ENCODE data around the gene PARD6A. TPM values are rescaled to one million over a fixed set of nuclear protein-coding genes. Genes with fewer than 3 reads are reported as not detected.

Gene PARD6A
- total RNA-seq, 1 experiment from 2014 or later = 5.6 TPM

GRCh38 chr16:67662653-67663010 is 1.9 kb downstream of the PARD6A start:
- CTCF ChIA-PET = interaction anchor here (1.1 to 2.0 kb wide), 3 partner anchors 10 to 142 kb away, joined by 3 to 13 read pairs (median 5); no protein-coding TSS in a partner anchor
- Histone ChIP-seq H3K9ac (ENCODE audit: low read length) (no peak overlapping the region), H3K27me3 (ENCODE audit: insufficient read depth, low read length) (no peaks in the 10 kb centered on the region), H3K9me3 (ENCODE audit: control insufficient read depth in 1 of 2, insufficient read depth in 1 of 2, low read depth in 1 of 2, low read length in 2 of 2) (no peaks in the 10 kb centered on the region), H3K36me3 (ENCODE audit: control insufficient read depth in 1 of 2, insufficient read depth in 2 of 2, low read length in 2 of 2) (peaks cover 0 to 2% of the 10 kb centered on the region in 2 experiments; a peak in 1 of 4 replicates), H3K4me3 (replicated peaks in 1 of 2; ENCODE audit: low read depth in 1 of 2, low read length in 2 of 2) (no peak overlapping the region), H2AFZ (ENCODE audit: low read depth, low read length, poor library complexity, severe bottlenecking) (no peak overlapping the region), H3K9me2 (ENCODE audit: insufficient read depth) (no peaks in the 10 kb centered on the region), H3K4me1 (ENCODE audit: control insufficient read depth in 1 of 2, insufficient read depth in 2 of 2, low read length in 2 of 2) (peaks cover 8 to 48% of the 10 kb centered on the region in 2 experiments; a peak in 3 of 4 replicates), H3K4me2 (ENCODE audit: low read length) (no peak overlapping the region), H3K79me2 (ENCODE audit: insufficient read depth, low read length) (peaks cover 24% of the 10 kb centered on the region; the same call in 1 of the 2 replicates), H4K20me1 (ENCODE audit: insufficient read depth) (no peaks in the 10 kb centered on the region), H3K27ac (ENCODE audit: low read depth, low read length) (no peak overlapping the region)
- no TSS peak for BruUV-seq (replicated peaks)
- ATAC-seq (no peak), DNase-seq (ENCODE audit: low read depth, low spot score) (no peak)
- intact Hi-C loops (cut with micrococcal nuclease) = loop anchor here (10.0 kb wide), 1 partner anchor 708 kb away; no protein-coding TSS in a partner anchor
- TF ChIP-seq ZBTB33 (IDR thresholded peaks at IDR 0.05; ENCODE audit: extremely low read depth, insufficient replicate concordance, low read length) = no peak
- no peak for TF ChIP-seq CBX3 (IDR thresholded peaks at IDR 0.05; ENCODE audit: low read depth)
- TF ChIP-seq SIN3A (IDR thresholded peaks at IDR 0.05; ENCODE audit: low read depth) = no peak
- no peak for TF ChIP-seq REST (IDR thresholded peaks at IDR 0.05; ENCODE audit: low read depth)
- TF ChIP-seq ATF3 (IDR thresholded peaks at IDR 0.05) = no peak
- RAD21 ChIA-PET (ENCODE audit: low non-redundant PET in 1 of 2, low total read pairs in 2 of 2, uncharacterized antibody in 2 of 2, unreplicated experiment in 2 of 2) = no interaction called here
- POLR2A ChIA-PET = no interaction called here

Measured in HCT116 (cell line).